Thyroid gland (tissue), 4 donors: ENCODE results near the gene GLOD4. TPM values are rescaled to one million over a fixed set of nuclear protein-coding genes. Genes with fewer than 3 reads are reported as not detected.
"Not testable (repeated sequence)": the region's sequence is repeated elsewhere in the genome, so short reads cannot be mapped to it uniquely, and the experiment has no call there.

Source experiments
- DNase-seq, 2 donors: peaks; one replicate each; pipeline ENCODE4 v3.0.0-alpha.2; 2019
- H3K27ac ChIP-seq, 3 donors: fragments of 200-600 bp; sonication (generic); 1 replicate in 2 of 3; 2 replicates in 1 of 3; pipeline ENCODE4 v1.5.1; 2016 to 2019; ENCODE audit warnings: mild to moderate bottlenecking in 1 of 3, moderate library complexity in 1 of 3
- H3K27me3 ChIP-seq: fragments of 200-600 bp; sonication (generic); one replicate; pipeline ENCODE4 v1.5.1; 2019
- H3K36me3 ChIP-seq, 2 donors: fragments of 200-600 bp; sonication (generic); one replicate each; pipeline ENCODE4 v1.5.1; 2016 to 2019
- H3K4me1 ChIP-seq, 2 donors: fragments of 200-600 bp; sonication (generic); one replicate each; pipeline ENCODE4 v1.5.1; 2017 to 2019
- H3K4me3 ChIP-seq, 3 donors: fragments of 200-600 bp; sonication (generic); replicated peaks in 1 of 3; 1 replicate in 2 of 3; 2 replicates in 1 of 3; pipeline ENCODE4 v1.5.1; 2016; ENCODE audit warnings: mild to moderate bottlenecking in 1 of 3
- H3K9me3 ChIP-seq: fragments of 200-600 bp; sonication (generic); one replicate; pipeline ENCODE4 v1.5.1; 2017
- POLR2A ChIP-seq, 2 donors: fragments of 450-650 bp; IDR thresholded peaks; one replicate each; pipeline ENCODE4 v1.6.1; 2017; ENCODE audit warnings: antibody characterized with exemption in 2 of 2, mild to moderate bottlenecking in 2 of 2, moderate library complexity in 1 of 2
- WGBS, 2 donors: methylation state at CpG; one replicate each; pipeline ENCODE4 v1.1.5; 2017; 5-methylcytosine and 5-hydroxymethylcytosine counted together
- intact Hi-C: fragments of 100-400 bp; cut with DNase I; formaldehyde crosslinking; loops from one replicate; pipeline ENCODE4 v1.15.1; 2023
- total RNA-seq, 4 donors: library from RNA; depleted of rRNA; stranded (reverse); fragments of >200 nt; gene quantifications; one replicate each; pipeline ENCODE4 v1.2.3, GENCODE V29; 2016
- TF ChIP-seq, protein P1 (sequence below), 6 experiments: fragments of 200-600 bp in 3 of 6; fragments of 450-650 bp in 3 of 6; sonication (generic) in 3 of 6; IDR thresholded peaks; one replicate each; pipeline ENCODE4 v1.5.1; 2016 to 2019; ENCODE audit warnings: antibody characterized with exemption in 6 of 6, mild to moderate bottlenecking in 2 of 6, inconsistent platforms in 1 of 6, moderate library complexity in 1 of 6

Gene GLOD4
- total RNA-seq, 4 donors from 2014 or later = 48.9 to 94.6 (median 60.5) TPM

DNA sequence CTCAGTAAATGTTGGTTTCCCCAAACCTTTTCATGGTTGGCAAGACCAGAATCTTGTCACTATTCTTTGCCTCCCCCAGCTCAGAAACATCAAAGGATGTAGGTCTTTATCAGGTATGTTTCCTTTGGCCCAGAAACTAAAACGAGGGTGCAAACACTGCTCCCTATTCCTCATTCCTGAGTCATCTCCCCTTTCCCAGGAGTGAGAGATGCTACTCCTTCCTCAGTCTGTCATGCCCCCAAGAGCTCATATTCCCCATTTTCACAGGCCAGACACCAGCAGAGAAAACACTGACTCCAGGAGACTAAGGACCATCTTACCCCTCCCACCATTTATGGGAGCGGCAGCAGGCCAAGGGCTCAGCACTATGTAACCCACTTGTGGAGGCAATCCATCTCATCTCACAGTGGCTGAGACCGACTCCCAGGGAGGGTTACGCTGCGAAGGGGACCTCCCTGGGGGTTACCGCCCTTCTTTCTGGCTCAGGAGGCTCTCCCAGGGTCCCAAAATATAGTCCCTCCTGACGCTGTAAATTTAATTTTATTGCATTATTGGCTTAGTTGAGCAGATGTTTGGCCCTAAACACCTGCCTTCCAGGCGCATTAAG, 31.5 kb downstream of the GLOD4 start:
- Histone ChIP-seq H3K4me3 (no peak overlapping the region), H3K9me3 (no peaks in the 10 kb centered on the region), H3K27me3 (no peaks in the 10 kb centered on the region), H3K36me3 (peaks cover 13 to 25% of the 10 kb centered on the region in 2 donors), H3K27ac (no peak overlapping the region), H3K4me1 (peaks cover 10 to 12% of the 10 kb centered on the region in 2 donors)
- TF ChIP-seq POLR2A (IDR thresholded peaks at IDR 0.05) = no peak
- TF ChIP-seq, protein P1, sequence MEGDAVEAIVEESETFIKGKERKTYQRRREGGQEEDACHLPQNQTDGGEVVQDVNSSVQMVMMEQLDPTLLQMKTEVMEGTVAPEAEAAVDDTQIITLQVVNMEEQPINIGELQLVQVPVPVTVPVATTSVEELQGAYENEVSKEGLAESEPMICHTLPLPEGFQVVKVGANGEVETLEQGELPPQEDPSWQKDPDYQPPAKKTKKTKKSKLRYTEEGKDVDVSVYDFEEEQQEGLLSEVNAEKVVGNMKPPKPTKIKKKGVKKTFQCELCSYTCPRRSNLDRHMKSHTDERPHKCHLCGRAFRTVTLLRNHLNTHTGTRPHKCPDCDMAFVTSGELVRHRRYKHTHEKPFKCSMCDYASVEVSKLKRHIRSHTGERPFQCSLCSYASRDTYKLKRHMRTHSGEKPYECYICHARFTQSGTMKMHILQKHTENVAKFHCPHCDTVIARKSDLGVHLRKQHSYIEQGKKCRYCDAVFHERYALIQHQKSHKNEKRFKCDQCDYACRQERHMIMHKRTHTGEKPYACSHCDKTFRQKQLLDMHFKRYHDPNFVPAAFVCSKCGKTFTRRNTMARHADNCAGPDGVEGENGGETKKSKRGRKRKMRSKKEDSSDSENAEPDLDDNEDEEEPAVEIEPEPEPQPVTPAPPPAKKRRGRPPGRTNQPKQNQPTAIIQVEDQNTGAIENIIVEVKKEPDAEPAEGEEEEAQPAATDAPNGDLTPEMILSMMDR (IDR thresholded peaks at IDR 0.05) = no peak
- WGBS, 2 donors = 71 to 77% methylated on average over 8 of the region's 8 CpGs
- intact Hi-C loops = no loop called here
- no peak for DNase-seq

DNA sequence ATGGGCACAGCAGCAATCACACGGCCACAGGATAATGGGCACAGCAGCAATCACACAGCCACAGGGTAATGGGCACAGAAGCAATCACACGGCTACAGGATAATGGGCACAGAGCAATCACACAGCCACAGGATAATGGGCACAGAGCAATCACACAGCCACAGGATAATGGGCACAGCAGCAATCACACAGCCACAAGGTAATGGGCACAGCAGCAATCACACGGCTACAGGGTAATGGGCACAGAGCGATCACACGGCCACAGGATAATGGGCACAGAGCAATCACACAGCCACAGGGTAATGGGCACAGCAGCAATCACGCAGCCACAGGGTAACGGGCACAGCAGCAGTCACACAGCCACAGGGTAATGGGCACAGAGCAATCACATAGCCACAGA, 32.7 kb downstream of the GLOD4 start:
- DNase-seq, H3K27me3 ChIP-seq, H3K9me3 ChIP-seq, intact Hi-C loops, H3K4me3 ChIP-seq, H3K27ac ChIP-seq: not testable (repeated sequence)
- H3K4me1 ChIP-seq = peaks cover 10 to 12% of the 10 kb centered on the region in 2 donors
- 81 to 96% methylated on average over 4 to 6 of the region's 7 CpGs for WGBS, 2 donors
- H3K36me3 ChIP-seq = peaks cover 13 to 35% of the 10 kb centered on the region in 2 donors

DNA sequence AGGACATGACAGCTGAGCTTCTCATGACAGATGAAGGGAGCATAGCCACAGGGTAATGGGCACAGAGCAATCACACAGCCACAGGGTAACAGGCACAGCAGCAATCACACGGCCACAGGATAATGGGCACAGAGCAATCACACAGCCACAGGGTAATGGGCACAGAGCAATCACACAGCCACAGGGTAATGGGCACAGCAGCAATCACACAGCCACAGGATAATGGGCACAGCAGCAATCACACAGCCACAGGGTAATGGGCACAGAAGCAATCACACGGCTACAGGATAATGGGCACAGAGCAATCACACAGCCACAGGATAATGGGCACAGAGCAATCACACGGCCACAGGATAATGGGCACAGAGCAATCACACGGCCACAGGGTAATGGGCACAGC, 33.5 kb downstream of the GLOD4 start:
- H3K27me3 ChIP-seq, H3K9me3 ChIP-seq, H3K27ac ChIP-seq, H3K4me3 ChIP-seq, DNase-seq, intact Hi-C loops: not testable (repeated sequence)
- WGBS, 2 donors = 97 to 100% methylated on average over 3 to 4 of the region's 4 CpGs
- Histone ChIP-seq H3K36me3 (peaks cover 13 to 36% of the 10 kb centered on the region in 2 donors), H3K4me1 (peaks cover 10 to 12% of the 10 kb centered on the region in 2 donors)

DNA sequence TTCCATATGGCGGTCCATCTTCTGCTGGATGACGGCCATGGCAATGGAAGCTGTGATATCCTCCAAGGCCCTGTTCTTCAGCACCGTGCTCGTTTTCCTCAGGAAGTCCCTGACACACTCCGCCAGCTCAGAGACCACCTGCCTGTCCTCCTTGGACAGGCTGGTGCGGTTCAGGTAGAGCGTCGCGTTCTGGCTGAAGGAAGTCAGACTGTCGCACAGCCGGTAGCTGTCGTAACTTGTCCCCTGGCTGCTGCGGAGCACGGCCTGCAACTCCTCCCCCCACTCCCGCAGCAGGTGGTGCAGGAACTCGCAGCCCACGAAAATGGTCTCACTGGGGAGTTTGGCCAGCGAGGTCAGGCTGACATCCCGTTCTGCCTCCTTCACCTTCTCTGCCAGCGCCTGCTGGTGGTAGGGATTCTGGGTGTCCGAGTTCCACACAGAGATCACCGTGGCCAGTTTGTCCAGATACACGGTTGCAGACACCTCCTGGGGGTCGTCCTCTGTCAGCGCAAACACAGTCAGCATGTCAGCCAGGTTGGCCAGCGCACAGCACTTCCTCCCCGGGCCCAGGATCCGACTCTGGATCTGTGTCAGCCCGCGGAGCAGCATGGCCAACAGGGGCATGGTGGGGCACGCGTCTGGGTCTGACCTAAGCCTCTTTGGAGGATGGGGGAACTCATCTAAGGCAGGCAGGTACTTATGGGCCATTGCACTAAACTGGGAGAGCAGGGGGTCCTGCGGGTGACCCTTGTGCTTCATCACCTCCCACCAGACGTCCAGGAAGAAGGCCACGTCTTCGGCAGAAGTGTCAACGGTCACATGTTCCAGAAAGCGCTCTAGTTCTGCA, 35.1 kb downstream of the GLOD4 start:
- Histone ChIP-seq H3K27ac (no peak overlapping the region), H3K4me1 (peaks cover 10 to 12% of the 10 kb centered on the region in 2 donors), H3K36me3 (peaks cover 19 to 47% of the 10 kb centered on the region in 2 donors), H3K9me3 (no peaks in the 10 kb centered on the region), H3K27me3 (no peaks in the 10 kb centered on the region), H3K4me3 (no peak overlapping the region)
- no peak for DNase-seq
- 96 to 97% methylated on average over 32 to 36 of the region's 38 CpGs for WGBS, 2 donors
- TF ChIP-seq, protein P1 (IDR thresholded peaks at IDR 0.05) = no peak
- TF ChIP-seq POLR2A (IDR thresholded peaks at IDR 0.05) = no peak
- intact Hi-C loops = no loop called here

DNA sequence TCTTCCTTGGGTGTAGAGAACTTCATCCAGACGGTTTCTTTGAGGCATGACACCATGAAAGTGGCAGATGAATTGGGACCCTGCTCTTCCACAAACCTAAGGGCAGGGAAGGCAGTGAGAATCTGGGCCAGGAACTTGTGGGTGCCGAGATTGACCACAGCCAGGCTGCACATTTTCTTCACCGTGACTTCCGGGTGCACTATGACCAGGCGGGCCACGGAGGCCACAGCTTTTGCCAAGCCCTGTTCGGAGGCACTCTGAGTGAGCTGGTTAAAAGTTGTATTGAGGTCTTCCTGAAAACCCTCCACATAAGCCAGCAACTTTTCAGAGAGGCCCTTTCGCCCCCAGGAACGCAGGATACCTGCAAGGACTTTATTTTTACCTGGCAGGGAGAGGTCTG, 35.9 kb downstream of the GLOD4 start:
- TF ChIP-seq POLR2A (IDR thresholded peaks at IDR 0.05) = no peak
- TF ChIP-seq, protein P1 (IDR thresholded peaks at IDR 0.05) = no peak
- Histone ChIP-seq H3K9me3 (no peaks in the 10 kb centered on the region), H3K4me1 (peaks cover 7 to 8% of the 10 kb centered on the region in 2 donors), H3K36me3 (peaks cover 20 to 54% of the 10 kb centered on the region in 2 donors), H3K27ac (no peak overlapping the region), H3K4me3 (no peak overlapping the region), H3K27me3 (no peaks in the 10 kb centered on the region)
- WGBS, 2 donors = 83 to 91% methylated on average over 1 to 4 of the region's 9 CpGs
- DNase-seq = no peak
- intact Hi-C loops = no loop called here

DNA sequence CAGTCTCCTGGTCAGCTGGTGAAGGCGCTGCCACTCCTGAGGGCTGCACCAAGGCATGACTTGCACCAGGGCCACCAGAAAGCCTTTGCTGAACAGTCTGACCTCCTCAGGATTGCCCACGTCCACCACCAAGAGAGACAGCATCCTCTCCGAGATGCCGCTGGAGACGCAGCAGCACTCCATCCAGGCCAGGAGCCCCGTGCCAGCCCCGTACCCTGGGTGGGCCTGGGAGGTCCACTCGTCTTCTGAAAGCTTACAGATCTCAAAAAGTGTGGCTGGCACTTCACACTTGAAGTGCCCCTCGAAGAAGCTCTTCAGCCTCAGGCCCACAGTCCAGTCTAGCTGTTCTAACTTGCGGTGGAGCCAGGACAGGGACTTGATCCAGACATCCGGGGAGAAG, 36.7 kb downstream of the GLOD4 start:
- no peak overlapping the region for H3K4me3 ChIP-seq
- peaks cover 20 to 62% of the 10 kb centered on the region in 2 donors for H3K36me3 ChIP-seq
- TF ChIP-seq POLR2A (IDR thresholded peaks at IDR 0.05) = no peak
- TF ChIP-seq, protein P1 (IDR thresholded peaks at IDR 0.05) = no peak
- intact Hi-C loops = no loop called here
- H3K9me3 ChIP-seq = no peaks in the 10 kb centered on the region
- 74 to 85% methylated on average over 5 to 11 of the region's 11 CpGs for WGBS, 2 donors
- H3K4me1 ChIP-seq = peaks cover 0 to under 1% of the 10 kb centered on the region in 2 donors
- no peak for DNase-seq
- H3K27ac ChIP-seq = no peak overlapping the region
- no peaks in the 10 kb centered on the region for H3K27me3 ChIP-seq
